IPS-18c (cell line): ENCODE data around the gene FOXA3.

Experiments
- H3K4me3 ChIP-seq: 2 replicates; pipeline ENCODE4 v1.7.0; 2013; ENCODE audit warnings: low read depth, mild to moderate bottlenecking, low read length, moderate library complexity; ENCODE audit not compliant: insufficient read depth
- H3K9me3 ChIP-seq: one replicate; pipeline ENCODE4 v1.6.1; 2013; ENCODE audit warnings: mild to moderate bottlenecking, low read length, moderate library complexity; ENCODE audit not compliant: control insufficient read depth, insufficient read depth

FOXA3 gene

GRCh38 chr19:45900738-45901431 is 36.8 kb downstream of the FOXA3 start:
- Histone ChIP-seq H3K4me3 (peak overlapping the region; percentile 65), H3K9me3 (peaks cover 2% of the 10 kb centered on the region)

GRCh38 chr19:45901432-45901911 is 37.3 kb downstream of the FOXA3 start:
- peak overlapping the region; percentile 65 for H3K4me3 ChIP-seq
- peaks cover 2% of the 10 kb centered on the region for H3K9me3 ChIP-seq

- H3K9me3 ChIP-seq: peaks cover 2% of the 10 kb centered on the region
- peak within 1 kb of the TSS; percentile 76 for H3K4me3 ChIP-seq
Measured at GRCh38 chr19:45901912-45902650, 38.0 kb downstream of the FOXA3 start, which contains the start of gene MYPOP. Gene MYPOP, minus strand, starts transcription at chr19:45902613. Its CDS starts 840 bp downstream, at chr19:45901773.

DNA sequence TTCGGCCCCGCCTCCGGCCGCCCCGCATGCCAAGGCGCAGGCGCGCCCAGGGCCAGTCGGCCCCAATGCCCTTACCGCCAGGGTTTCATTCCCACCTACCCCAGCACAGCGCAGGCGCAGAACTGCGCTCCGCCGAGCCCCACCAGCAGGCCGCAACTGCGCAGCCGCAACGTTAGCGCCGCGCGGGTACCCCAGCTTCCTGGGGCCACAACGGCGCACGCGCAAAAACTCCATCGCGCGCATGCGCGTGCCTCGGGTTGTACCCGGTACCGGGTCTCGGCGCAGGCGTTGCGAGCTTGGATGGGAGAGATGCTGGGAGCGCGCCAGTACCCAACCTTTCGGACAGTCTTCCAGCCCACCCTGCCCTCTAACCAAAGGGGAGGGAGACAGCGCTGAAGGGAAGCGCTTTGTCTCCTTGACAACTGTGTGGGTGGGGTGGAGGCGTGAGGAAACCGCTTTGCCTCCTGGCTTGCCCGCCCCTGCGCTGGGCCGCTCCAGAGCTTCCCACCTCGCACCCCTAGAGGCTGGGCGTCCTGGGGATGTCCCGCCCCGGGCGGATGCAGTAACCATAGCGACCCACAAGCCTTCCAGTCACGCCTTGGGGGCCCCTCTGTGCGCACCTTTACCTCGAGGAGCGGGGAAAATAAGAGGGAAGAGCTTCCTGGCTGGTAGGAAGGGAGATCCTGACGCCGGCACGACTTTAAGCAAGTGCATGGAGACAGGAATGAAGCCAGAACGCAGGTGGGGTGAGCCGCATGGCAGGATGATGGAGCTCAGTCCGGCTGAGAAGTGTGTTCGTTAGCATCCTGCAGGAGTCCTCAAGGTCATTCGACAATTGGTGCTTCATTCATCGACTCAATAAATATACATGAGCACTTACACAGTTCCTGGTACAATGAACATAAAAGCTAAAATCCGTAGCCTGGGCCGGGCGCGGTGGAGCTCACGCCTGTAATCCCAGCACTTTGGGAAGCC is 38.8 kb downstream of the FOXA3 start:
- Histone ChIP-seq H3K9me3 (peaks cover 2% of the 10 kb centered on the region), H3K4me3 (peak overlapping the region; percentile 65)

DNA sequence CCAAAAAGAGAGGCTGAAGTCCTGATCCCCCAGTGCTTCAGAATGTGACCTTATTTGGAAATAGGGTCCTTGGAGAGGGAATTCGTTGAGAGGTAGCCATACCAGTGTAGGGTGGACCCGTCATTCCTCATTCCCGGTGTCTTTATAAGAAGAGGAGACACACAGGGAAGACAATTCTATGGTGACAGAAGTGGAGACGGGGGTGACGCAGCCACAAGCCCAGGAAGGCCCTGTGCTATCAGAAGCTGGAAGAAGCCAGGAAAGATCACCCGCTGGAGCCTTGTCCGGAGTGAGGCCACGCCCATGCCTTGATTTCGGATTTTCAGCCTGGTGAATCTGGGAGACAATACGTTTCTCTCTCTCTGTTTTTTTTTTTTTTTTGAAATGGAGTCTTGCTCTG is 40.9 kb downstream of the FOXA3 start:
- Histone ChIP-seq H3K4me3 (no peak overlapping the region), H3K9me3 (no peaks in the 10 kb centered on the region)

DNA sequence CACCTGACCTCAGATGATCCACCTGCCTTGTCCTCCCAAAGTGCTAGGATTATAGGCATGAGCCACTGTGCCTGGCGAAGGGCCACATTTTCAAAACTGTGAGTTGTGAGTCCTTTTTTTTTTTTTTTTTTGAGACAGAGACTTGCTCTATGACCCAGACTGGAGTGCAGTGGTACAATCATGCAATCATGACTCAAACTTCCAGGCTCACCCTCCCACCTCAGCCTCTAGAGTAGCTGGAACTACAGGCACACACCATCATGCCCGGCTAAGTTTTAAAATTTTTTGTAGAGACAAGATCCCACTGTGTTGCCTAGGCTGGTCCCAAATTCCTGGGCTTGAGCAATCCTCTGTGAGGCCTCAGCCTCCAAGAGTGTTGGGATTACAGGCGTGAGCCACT is 42.1 kb downstream of the FOXA3 start:
- Histone ChIP-seq H3K9me3 (no peaks in the 10 kb centered on the region), H3K4me3 (no peak overlapping the region)

DNA sequence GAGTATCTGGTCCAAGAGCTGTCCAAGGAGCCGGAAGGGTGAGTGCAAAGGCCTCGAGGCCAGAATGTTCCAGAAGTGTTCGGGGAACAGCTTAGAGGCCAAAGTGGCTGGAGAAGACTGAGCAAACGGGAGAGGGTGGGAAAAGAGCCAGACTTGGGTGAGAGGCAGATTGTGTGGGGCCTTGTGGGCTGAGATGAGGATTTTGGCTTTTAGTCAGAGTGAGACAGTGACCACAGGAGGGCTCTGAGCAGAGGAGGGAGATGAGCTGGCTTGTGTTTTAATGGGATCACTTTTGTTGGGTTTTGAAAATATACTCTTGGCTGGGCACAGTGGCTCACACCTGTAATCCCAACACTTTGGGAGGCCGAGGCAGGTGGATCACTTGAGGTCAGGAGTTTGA is 44.8 kb downstream of the FOXA3 start:
- no peaks in the 10 kb centered on the region for H3K9me3 ChIP-seq
- H3K4me3 ChIP-seq: no peak overlapping the region; the same call in 1 of the 2 replicates

- no peaks in the 10 kb centered on the region for H3K9me3 ChIP-seq
- no peak overlapping the region for H3K4me3 ChIP-seq
Measured at GRCh38 chr19:45911291-45911690, 47.2 kb downstream of the FOXA3 start.

GRCh38 chr19:45913874-45914830 is 50.0 kb downstream of the FOXA3 start, which contains the start of gene NANOS2:
Gene NANOS2, minus strand, starts transcription at chr19:45914778. Its CDS starts 85 bp downstream, at chr19:45914693.
- H3K4me3 ChIP-seq: no peak within 1 kb of the TSS
- no peaks in the 10 kb centered on the region for H3K9me3 ChIP-seq

DNA sequence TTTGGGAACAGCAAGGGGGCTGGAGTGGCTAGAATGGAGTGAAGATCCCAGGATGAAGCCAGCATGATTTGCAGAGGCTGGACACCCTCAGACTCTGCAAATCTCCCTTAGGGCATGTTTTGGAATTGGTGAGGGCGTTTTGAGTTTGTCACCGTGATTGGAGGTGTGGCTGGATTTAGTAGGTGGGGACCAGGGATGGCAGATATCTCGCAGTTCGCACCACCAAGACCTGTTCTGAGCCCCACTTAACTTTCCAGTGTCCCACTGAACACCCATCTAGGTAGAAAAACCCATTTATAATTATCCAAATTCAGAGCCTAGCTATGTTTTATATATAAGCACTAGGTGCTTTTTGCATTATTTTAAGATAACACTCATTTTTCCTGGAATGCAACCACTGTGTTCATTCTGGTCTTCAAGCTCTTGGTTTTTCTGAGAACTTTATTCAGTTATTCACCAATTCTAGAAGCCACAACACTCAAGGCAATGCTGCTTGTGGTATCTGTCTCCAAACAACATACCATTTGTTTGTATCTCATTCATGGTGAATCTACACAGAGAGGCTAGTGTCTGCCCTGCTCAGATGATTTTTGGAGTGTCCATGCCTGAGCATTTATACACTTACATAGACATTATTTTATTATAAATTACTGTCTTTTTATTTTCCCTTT is 53.4 kb downstream of the FOXA3 start:
- H3K4me3 ChIP-seq: no peak overlapping the region
- H3K9me3 ChIP-seq: no peaks in the 10 kb centered on the region

DNA sequence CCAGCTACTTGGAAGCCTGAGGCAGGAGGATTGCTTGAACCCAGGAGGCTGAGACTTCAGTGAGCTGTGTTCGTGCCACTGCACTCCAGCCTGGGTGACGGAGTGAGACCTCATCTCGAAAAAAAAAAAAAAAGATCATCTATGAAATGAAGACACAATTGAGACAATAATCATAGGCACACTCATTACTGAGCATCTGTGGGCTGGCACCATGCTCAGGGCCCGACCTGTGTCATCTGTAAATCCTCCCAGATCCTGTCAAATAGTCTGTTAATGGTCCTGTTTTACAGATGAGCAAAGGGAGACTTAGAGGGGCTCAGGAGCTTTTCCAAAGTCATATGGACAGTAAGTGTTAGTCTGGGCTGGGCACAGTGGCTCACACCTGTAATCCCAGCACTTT is 54.6 kb downstream of the FOXA3 start:
- no peak overlapping the region for H3K4me3 ChIP-seq
- no peaks in the 10 kb centered on the region for H3K9me3 ChIP-seq

DNA sequence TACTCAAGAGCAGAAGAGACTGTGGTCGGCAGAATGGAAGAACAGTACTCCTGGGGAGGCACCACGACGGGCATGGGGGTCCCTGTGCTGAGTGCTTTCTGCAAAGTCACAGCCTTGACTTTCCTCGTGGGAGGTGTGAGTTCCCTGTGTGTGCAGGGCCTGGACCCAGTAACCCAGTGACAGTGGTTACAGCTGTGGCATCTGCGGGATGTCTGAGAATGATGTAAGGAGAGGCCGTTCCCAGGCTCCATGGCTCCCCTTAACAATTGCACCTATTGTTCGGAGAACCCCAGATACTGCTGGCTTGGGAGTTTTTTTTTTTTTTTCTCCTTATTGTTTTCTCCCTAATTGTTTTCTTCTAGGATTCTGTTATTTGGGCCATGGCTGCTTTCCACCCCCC is 55.6 kb downstream of the FOXA3 start:
- Histone ChIP-seq H3K4me3 (no peak overlapping the region), H3K9me3 (no peaks in the 10 kb centered on the region)

GRCh38 chr19:45920458-45920857 is 56.3 kb downstream of the FOXA3 start:
- Histone ChIP-seq H3K4me3 (no peak overlapping the region), H3K9me3 (no peaks in the 10 kb centered on the region)

DNA sequence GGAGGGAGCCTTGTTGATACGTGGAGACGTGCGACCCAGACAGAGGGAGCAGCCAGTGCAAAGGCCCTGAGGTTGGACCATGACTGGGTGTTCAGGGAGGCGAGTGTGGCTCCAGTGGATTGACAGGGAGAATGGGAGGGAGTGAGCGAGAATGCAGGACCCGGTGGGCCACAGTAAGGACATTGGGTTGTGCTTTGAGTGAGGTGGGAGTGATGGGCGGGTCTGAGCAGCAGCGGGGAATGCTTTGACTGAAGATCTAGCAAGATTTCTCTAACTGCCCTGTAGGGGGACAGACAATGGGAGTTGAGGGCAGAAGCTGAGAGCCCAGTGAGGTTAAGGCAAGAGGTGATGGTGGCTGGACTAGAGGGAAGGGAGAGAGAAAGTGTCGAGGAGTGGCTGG is 58.2 kb downstream of the FOXA3 start:
- Histone ChIP-seq H3K9me3 (no peaks in the 10 kb centered on the region), H3K4me3 (no peak overlapping the region)
